Measurements from ENCODE around the gene PJA2.

DNA sequence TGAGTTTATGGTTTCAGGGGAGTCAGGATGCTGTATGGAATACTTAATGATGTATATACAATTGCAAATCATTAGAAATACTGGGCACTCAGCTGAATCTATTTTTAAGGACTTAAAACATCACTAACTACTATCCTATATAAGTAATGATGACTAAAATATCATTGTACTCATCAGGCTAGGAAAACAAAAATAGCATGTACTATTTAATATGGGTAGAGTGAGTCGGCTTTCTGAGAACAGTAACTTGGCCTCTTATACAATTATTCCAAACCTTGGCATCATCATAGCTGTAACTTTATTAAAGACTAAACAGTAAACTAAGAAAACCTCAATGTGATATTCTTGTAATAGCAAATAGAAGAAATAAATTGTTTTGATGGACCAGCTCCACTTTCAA lies 94.5 kb downstream of the PJA2 start:
- TF ChIP-seq POLR2A (IDR thresholded peaks at IDR 0.05), result no peak
- TF ChIP-seq, protein P1, sequence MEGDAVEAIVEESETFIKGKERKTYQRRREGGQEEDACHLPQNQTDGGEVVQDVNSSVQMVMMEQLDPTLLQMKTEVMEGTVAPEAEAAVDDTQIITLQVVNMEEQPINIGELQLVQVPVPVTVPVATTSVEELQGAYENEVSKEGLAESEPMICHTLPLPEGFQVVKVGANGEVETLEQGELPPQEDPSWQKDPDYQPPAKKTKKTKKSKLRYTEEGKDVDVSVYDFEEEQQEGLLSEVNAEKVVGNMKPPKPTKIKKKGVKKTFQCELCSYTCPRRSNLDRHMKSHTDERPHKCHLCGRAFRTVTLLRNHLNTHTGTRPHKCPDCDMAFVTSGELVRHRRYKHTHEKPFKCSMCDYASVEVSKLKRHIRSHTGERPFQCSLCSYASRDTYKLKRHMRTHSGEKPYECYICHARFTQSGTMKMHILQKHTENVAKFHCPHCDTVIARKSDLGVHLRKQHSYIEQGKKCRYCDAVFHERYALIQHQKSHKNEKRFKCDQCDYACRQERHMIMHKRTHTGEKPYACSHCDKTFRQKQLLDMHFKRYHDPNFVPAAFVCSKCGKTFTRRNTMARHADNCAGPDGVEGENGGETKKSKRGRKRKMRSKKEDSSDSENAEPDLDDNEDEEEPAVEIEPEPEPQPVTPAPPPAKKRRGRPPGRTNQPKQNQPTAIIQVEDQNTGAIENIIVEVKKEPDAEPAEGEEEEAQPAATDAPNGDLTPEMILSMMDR (IDR thresholded peaks at IDR 0.05), result no peak
- no peak for TF ChIP-seq POLR2AphosphoS5 (IDR thresholded peaks at IDR 0.05)

Measured in breast epithelium (tissue), 3 donors.